Stimulated activated CD4-positive, alpha-beta T cell treated with anti-CD3 and anti-CD28 coated beads, Interleukin-2, amount 100 ng/mL, for 48 hours (primary cell): ENCODE data around the gene RAB25.
"Not testable (repeated sequence)": the region's sequence is repeated elsewhere in the genome, so short reads cannot be mapped to it uniquely, and the experiment has no call there.

Experiments used
- DNase-seq, 2 donors: peaks; one replicate each; pipeline ENCODE4 v3.0.0-alpha.2; 2020

RAB25 gene

GRCh38 chr1:156055281-156056048, 5.5 kb upstream of the RAB25 start:
- DNase-seq, result peak in 1 of 2 donors; percentile 8

DNA sequence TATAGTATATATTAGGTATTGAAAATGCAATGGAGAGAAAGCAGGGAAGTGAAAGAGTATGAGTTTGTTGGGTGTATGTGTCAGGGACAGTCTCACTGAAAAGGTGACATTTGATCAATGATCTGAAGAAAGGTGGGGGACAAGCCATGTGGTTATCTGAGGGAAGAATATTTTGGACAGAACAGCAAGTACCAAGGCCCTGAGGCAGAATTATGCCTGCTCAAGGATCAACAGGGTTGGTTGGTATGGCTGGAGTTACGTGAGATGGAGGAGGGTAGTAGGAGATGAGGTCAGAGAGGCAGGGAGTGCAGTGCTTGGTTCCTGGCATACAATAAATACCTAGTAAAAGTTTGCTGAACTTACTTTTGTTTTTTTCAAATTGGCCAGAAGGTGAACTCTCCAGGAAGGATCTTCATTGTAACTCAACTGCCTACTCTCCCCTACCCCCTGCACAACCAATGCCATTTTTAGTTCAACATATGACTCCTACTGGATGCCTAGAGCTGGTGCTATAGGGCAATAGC, 4.6 kb upstream of the RAB25 start:
- no peak for DNase-seq

GRCh38 chr1:156062189-156062588, 1.2 kb downstream of the RAB25 start:
- DNase-seq, result no peak

- DNase-seq, result no peak
These were observed 3.0 kb downstream of the RAB25 start for GRCh38 chr1:156063997-156064285.

GRCh38 chr1:156064615-156065014, 3.7 kb downstream of the RAB25 start:
- DNase-seq, result no peak

DNA sequence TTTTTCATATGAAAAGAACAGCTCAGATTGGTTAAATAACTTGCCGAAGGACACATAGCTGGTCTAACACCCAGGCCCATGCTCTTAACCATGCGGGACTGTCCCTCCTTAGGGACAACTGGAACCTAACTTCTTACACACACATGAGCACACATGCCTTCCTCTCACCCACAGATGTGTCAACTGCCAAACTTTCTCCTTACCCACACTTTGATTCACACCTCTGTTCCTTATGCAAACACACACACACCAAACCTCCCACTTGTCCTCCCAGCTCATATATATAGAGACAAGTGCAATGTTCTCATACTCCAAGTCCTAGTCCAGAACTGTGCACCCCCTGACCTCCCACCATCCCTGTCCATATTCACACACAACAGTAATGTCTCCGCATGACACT, 4.3 kb downstream of the RAB25 start:
- DNase-seq, result no peak

DNA sequence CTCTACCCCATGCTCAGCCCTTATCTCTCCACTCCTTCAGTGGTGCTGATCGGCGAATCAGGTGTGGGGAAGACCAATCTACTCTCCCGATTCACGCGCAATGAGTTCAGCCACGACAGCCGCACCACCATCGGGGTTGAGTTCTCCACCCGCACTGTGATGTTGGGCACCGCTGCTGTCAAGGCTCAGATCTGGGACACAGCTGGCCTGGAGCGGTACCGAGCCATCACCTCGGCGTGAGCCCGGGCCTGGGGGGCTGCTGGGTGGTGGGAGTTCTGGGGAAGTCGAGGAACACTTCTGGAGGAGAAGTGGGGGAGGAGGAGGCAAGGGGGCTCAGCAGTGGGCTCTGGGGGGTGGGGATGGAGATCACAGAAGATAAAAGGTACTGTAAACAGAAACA, 4.9 kb downstream of the RAB25 start:
- no peak for DNase-seq

DNA sequence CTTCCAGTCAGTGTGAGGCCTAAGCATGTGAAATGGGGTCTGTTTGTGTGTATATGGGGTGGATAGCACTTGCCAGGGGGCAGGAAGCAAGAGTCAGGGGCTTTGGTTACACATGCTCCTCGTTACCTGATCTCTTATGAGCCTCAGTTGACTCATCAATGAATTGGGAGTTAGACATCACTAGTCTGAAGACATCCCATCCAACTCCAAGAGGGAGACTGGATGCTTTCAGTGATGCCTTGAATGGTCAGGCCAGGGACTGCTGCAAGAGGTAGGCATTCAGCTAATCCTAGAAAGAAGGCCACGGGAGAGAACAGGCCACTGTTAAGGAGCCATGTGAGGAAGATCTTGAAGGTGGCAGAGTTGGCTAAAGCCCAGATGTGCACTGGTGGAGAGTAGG, 6.3 kb downstream of the RAB25 start:
- DNase-seq, result no peak

DNA sequence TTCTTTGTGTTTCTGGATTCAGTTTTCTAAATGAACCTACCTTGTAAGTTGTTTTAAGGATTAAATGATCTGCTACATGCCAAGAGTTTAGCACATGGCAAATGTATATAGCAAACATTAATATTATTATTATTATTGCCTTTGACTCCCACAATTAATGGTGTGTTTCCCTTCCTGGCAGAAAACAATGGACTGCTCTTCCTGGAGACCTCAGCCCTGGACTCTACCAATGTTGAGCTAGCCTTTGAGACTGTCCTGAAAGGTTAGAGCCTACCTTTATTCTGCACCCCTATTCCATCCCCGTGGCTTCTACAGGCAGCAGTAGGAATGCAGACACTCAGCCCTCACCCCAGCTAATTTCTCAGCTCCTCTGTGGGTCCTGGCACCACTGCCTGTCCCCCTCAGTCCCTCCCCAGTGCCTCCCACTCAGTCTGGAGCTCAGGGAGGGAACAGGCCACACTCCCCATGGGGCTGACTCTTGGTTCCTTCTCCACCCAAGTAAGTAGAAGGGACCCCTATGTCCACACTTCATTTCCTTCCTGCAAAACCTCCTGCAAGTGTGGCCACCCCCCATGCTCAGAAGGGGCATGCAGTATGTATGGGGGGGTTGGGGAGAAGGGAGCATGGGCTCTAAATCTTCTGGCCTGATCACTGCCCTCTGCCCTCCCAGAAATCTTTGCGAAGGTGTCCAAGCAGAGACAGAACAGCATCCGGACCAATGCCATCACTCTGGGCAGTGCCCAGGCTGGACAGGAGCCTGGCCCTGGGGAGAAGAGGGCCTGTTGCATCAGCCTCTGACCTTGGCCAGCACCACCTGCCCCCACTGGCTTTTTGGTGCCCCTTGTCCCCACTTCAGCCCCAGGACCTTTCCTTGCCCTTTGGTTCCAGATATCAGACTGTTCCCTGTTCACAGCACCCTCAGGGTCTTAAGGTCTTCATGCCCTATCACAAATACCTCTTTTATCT, 8.8 kb downstream of the RAB25 start:
- no peak for DNase-seq

GRCh38 chr1:156070548-156070947, 9.6 kb downstream of the RAB25 start:
- DNase-seq, result no peak

GRCh38 chr1:156071332-156071816, 10.4 kb downstream of the RAB25 start:
- not testable (repeated sequence) for DNase-seq

GRCh38 chr1:156072251-156072650, 11.3 kb downstream of the RAB25 start:
- no peak for DNase-seq

DNA sequence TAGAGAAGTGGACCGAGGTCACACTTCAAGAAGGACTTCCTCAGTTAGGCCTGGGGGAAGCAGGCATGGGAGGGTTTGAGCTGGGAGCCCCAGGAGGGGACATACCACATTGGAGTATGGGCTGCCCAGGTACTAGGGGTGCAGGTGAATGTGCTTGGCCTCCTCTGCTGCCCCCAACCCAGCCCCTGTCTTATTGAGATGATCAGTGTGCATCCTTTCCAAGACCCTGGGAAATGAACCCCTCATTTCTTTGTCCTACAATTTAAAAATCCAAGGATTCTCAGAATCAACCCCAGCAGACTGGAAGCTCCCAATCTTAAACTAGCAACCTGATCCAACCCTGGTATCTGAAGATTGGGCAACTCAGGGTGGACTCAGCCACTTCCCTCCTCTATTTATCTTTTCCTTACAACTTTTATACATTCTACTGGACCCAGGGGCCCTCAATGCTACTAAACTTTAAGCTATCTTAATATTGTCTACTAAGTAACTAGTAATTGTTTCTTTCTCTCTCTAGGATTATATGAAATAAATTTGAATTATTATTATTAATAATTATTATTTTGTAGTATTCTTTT, 12.2 kb downstream of the RAB25 start:
- DNase-seq, result no peak

GRCh38 chr1:156073740-156074139, 12.8 kb downstream of the RAB25 start:
- DNase-seq, result no peak

- no peak for DNase-seq
These were observed 13.7 kb downstream of the RAB25 start for GRCh38 chr1:156074661-156075060.

DNA sequence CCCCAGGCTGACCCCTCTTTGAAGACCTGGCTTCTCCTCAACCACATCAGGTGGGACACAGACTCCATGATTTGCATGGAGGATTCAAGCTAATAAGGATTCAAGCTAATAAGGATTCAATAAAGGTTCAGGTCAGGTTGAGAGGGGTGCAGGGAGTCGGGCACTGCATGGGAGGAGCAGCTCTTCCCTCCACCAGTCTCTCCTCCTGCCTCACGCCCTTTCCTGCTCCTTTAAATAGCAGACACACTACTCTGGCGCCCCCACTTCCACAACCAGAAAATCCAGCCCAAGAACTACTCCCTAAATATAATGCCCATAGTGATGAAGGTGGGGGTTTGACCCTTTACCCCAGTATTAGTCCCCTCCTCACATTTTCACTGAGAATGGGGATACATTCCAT, 14.2 kb downstream of the RAB25 start:
- no peak for DNase-seq

- DNase-seq, result no peak
These were observed 14.8 kb downstream of the RAB25 start for GRCh38 chr1:156075775-156076204.

DNA sequence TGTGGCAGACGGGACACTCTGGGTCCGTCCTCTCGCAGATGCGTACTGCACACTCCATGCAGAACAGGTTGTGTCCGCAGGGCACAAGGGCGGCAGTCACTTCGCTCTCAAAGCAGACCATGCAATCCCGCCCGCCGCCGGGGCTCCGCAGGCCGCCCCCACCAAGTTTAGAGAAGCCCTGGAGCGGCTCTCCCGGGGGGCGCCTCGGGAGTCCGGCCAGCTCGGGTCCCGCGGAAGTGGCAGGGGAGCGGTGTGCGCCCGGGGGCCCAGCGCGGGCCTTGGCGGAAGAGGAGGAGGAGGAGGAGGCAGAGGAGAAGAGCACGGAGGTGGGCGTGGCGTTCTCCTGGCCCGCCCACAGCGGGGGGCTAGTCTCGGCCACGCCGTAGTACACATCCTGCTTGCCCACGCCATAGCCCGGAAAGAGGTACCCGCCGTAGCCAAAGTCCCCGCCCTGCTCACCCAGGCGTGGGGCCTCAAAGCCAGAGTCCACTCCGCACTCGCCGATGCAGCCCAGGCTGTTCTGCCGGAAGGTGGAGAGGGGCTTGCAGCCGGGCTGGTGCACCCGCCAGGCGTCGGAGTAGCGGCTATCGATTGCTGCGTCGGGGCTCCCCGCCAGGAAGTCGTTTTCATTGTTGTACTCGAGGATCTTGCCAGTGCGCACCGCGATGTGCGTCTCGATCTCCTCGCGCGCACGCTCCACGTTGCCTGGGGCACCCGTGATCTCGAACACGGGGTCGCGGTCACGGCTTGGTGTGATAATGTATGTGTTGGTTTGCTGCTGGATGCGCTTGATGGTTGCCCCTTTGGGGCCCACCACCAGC, 15.9 kb downstream of the RAB25 start:
- DNase-seq, result no peak

GRCh38 chr1:156077430-156077760, 16.4 kb downstream of the RAB25 start:
- DNase-seq, result no peak

DNA sequence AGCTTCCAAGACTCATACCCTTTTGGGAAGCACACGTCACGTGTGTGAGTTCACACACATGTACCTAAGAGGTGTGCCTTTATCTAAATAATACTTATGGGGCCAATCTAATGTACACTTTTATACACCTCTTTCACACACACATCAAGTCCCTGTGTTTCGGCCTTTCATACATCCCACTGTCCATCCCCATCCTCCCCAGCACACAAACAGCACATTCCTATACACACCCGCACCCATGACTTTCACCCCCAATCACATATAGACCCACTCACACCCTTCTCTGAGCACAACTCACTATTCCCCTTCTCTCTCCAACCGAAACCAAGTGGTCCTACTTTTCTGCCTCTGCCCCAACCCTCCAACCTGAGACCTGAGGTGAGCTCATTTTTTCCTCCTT, 17.8 kb downstream of the RAB25 start:
- DNase-seq, result no peak

GRCh38 chr1:156079762-156080161, 18.8 kb downstream of the RAB25 start:
- no peak for DNase-seq

- DNase-seq, result no peak
These were observed 19.4 kb downstream of the RAB25 start for GRCh38 chr1:156080241-156080862.
